NAMALWA (cell line): ENCODE measurements around the gene GSTM3.

Experiments
- DNase-seq: peaks from one replicate; pipeline ENCODE4 v3.0.0-alpha.2; 2015; ENCODE audit warnings: low spot score

The GSTM3 gene

DNA sequence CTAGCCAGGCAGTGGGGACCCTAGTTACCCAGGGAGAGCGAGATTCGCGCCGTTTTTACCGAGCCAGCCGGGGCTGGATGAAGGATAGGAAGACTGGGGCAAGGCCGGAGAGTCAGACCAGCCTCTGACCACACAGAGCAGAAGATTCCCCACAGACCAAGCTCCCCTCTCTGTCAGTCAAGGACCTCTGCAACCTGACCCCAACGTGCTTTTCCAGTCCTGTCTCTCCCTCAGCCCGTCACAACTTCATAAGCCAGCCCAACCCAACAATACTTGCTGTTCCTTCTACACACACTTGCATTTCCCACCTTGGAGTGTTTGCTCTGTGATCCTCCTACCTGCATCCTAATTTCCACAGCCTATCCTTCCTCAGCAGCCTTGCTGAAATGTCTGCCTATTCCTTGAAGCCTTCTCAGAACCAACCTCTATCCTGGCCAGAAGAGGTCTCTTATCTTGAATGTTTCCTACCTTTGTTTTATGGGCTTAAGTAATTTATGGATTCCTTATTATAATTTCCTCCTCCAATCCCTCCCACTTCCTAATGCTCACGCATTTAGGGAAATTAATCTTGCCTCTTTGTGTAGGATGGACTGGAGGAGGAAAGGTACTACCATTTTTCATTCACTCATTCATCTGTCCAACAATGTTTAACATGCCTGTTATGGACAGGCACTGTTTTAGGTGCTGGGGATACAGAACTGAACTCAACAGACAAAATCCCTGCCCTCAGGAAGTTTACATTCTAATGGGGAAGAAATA, at the start of gene GSTM3:
GSTM3 (minus strand) TSS at position 424 of the 759 bp plus-strand sequence. CDS start 751 bp downstream, outside the sequence.
- no peak for DNase-seq

DNA sequence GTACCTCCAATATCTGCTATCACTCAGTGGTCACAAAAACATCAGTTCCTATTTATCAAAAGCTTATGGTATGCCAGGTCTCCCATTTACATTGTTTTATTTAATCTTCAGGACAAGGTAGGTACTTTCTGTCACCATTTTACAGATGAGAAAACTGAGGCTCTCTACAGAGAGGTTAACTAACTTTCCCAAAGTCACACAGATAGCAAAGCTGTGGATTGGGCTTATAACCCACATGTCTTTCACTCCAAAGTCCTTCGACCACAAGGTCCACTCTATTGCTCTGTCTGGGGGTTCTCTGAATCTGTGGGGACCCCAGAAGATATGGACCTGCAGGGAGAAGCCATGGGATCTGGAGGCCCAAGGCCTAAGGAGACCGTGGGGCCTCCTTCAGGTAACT, 49.5 kb upstream of the GSTM3 start:
- no peak for DNase-seq

DNA sequence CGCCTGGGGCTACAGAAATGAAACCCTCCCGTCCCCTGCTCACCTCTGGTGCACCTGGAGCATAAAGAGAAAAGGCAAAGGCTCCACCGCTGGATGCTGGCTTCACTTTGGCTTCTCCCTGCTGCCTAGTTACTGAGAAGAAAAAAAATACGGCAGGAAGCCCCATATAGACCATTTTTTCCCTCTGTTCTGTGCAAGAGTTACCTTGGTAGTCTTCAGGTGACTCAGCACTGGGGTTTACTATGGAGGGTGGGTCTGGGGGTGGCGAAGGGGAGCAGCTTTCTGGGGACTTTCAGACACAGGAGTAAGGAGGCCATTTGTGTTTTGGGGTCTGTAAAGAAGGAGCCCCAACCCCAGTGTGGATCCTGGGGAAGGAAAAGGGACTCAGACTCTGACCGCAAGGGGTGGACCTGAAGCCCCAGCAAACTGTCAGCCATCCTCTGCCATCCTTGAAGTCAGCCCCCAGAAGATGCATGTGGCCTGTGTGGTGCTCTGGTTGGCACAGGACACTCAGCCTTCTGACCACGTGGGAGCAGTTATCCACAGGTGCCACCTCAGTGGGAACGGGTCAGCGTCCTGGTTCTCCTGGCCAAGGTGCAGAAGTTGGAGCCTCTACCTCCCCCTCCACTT, 48.8 kb upstream of the GSTM3 start:
- DNase-seq = no peak

DNA sequence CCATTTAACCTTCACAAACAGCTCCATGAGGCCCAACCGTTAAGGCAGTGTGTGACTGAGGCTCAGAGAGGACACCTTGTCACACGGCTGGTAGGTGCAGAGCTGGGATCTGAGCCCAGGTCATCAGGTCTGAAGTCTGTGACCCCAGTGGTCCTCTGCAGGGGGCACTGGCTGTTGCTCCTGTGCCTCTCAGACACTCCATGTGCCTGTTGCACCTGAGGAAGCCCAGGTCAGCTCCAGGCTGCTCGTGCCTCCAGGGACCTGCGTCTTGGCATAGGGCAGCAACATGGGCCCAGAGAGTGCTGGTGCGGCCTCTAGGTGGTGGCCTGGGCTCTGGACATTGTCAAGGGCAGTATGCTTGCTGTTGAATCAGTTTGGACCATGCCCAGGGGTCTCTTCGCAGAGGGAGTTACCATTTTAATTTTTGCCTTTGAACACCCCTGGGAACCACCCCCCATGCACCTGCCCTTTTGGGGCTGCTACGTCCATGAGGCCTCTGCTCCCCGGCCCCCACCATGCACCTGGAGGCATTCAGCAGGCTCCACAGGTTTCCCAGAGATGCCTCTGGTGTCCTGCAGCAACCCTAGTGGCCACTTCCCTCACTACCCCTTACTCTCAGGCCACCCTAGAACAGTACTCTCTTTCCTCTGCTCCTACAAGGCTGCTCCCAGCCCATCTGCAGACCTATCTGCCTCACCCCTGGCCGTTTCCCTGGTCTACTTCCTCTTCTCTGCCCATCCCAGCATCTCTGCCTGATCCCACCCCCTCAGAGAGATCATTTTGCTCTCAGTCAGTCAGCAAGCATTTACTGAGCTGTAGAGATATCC, 48.1 kb upstream of the GSTM3 start:
- no peak for DNase-seq

DNA sequence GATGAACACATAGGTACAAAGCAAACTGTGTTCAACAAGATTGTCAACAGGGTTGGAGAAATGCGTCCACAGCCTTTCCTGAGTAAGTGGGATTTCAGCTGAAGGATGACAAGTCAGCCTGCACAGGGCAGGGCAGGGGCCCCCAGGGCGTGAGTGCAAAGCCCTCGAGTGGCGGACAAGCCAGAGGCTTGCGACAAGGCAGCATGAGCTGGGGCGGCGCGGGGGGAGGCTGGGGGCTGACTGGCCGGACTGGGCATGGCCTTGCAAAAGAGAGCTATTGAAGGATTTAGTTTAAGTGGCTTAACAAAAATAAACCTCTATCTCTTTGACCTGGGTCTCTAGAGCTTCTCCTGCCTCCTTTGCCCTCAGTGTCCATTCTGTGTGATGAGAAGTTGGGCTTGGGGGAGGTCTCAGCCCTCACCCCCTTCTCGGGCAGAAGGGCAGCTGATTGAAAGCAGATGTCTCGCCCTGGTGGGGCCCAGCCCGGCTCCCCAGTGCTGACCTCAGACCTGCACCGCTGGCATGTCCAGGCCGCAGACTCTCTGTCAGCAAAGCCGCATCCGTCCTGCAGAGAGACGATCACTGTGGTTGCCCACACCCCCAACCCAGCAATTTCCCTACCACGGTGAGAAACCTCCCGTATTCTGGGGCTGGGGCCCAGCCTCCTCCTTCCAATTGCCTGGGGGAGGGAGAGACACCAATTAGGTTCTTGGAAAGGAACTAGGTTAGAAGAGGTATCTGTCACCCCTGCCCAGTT, 47.2 kb upstream of the GSTM3 start:
- no peak for DNase-seq

DNA sequence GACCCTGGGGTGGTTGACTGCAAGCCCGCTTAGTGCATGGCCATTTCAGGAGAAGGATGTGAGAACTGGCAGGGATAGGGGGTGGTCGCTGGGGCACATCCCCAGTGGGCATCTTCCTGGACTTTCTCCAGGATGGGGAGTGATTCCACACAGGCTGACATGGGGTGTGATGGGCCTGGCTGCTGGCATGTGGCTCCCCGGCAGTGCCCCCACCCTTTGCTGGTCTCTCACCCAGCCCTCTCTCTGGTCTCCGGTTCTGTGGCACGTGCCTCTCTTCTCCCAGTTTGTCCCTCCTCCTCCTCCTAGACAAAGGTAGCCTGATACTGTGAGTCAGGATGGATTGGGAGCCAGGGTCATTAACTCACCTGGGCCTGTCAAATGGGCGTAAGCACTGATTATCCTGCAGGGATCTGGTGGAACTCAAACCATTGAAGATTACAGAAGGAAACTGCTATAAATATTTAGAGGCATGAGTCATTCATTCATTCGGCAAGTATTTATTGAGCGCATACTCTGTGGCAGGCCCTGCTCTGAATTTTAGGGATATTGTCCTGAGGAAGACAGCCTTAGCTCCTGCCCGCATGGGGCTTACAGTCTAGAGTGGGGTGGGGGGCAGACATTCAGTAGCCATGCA, 46.5 kb upstream of the GSTM3 start:
- DNase-seq = no peak

DNA sequence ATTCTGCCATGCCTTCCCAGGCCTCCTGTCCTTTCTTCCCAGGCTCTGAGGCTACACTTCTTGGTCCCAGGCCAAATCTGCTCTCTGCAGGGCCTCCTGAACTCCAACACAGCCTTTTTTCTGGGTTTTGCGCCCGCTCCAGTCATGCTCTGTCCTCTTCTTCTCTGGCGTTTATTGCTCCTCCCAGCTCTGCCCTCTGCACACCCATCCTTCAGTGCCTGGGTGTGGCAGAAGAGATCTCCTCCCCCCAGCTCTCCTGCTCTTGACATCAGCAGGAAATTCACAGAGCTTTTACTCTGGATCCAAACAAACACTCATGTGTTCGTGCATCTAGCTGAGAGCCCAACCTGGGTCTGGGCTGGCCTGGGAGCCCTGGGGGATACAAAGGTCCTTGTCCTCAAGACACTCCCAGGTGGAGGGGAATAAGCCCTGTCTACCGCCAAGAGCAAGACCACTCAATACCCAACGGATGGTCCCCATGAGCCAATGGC, 45.7 kb upstream of the GSTM3 start:
- no peak for DNase-seq

DNA sequence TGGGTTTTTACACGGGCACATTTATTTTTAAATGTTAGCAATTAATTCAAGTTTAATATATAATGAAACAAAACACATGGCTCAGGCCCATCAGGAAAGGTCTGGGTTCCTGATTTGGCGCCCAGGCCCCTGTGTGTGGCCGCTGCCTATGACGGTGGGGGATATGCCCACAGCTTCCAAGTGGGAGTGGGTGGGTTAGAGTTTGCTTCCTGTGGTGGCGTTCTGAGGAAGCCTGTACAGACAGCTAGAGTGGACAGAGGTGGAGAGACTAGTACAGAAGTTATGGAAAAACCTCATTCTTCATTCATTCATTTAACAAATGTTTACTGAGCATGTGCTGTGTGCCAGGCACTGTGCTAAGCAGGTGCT, 45.3 kb upstream of the GSTM3 start:
- no peak for DNase-seq

DNA sequence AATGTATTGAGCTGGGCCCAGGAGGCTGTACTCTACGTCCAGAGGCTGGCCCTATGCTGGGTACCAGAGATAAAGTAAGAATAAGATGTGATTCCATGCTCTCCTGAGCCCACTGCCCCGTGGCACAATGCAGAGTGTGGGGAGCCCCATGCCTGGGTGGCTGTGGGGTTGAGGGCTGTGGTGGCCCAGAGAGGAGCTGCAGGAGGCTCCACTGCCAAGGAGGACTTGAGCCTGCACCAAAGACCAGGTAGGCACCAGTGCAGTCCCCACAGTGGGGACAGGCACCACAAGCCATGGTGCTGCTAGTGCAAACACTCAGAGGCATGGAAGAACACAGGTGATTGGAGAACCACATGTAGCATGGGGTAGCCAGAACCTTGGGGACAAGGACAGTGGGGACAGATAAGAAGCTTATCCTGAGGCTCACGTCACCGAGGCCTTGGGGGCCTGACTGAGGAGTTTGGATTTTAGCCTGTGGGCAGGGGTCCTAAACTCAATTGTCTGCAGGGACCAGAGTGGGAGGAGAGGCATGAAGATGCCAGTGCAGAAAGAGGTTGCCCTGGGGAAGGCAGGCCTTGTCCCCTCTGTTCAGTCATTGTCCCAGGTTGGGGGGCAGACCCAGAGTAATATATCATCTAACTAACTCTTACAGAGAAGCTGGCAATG, 44.7 kb upstream of the GSTM3 start:
- no peak for DNase-seq

DNA sequence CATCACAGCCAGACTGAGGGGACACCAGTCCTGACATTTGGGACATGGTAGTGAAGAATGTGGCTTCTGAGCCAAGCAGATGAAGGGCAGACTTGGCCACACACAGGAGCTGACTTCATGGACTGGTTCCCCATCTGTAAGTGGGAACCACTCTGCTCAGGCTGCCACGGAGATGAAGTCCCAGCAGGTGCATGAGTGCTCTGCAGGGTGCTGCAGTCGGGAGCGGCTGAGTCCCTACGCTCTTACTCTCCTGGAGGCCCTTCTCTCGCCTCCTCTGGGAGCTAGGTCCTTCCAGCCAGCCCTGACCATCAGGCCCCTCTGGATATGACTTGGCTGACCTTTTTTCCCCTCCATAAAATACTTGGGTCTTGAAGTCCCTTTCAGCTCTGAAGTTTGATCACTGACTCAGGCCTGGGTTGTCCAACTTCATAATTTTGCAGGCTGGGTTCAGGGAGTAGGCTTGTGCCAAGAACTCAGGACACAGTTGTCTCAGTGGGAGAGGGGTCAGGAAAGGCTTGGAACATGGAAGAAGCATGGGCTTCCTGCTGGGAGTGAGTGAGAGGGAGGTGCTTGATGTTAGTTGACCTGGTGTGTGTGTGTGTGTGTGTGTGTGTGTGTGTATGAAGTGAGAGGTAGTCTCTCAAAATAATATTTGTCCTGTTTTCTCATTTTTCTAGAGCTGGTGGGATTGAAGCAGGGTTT, 43.9 kb upstream of the GSTM3 start:
- DNase-seq = no peak

DNA sequence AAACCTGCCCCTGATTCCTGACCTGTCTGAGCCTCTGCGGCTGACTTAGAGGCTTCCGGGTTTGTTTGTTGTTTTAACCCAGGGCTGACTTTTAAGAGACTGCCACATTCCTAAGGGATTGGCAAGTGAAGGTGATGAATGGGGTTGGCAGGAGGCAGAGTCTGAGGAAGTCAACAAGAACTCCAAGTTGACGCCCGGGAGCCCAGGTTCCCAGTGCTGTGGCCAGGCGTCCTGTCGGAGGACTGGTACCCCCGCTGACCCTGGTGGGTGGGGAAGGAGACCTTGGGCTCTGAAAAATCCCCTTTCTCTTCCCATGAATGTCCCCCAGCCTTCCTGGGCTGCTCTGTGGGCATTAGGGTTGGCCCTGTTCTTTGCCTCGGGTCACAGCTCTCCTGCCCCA, 42.6 kb upstream of the GSTM3 start:
- no peak for DNase-seq

DNA sequence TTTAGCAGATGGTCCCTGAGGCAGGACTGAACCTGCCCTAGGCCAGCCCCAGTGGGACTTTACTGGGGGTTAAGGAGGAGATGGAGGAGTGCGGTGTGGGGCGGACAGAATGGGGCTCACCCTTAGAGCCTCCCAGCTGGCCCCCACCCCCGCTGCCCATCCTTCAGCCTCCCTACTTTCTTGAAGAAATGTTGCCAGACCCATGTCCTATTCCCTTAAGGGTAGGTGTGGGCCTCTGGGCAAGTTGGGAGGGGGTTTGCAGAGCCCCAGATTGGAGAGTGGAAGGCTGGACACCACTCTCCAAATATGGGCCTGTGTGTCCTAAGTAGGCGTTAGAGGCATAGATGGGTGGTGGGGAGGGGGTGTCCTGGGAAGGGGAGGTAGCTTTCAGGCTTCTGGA, 42.1 kb upstream of the GSTM3 start:
- DNase-seq = no peak

DNA sequence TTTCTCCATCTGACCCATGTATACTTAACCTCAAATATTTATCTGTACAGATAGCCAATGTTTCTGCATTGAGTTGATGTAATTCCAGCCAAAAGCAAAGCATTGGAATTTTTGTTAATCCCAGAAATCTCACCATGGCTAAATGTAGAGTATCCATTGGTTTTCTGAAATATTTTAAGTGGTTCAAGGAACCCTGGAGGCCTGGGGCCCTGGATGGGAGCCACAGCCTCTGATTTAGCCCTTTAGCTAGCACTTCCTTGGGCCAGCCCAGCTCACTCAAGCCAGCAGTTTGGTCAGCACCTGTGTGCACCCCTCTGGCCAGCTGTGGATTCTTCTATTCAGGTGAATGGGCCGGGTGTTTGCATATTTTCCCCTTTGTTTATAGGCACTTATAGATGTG, 41.7 kb upstream of the GSTM3 start:
- DNase-seq = no peak

DNA sequence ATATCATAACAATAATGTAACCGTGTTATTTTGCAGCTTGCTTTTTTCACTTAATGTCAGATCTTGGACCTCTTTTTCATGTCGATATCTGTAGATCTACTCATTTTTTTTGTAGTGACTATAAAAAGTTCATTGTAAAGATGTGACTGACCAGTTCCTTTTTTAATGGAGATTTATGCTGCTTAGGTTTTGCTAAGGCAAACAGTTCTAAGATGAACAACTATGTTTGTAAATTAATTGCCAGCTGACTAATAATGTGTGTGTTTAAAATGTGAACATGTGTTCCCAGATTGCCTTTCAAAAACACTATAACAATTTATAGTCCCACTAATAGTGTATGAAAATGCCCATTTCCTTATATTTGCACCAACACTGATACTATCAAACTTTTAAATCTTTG, 41.0 kb upstream of the GSTM3 start:
- DNase-seq = no peak

DNA sequence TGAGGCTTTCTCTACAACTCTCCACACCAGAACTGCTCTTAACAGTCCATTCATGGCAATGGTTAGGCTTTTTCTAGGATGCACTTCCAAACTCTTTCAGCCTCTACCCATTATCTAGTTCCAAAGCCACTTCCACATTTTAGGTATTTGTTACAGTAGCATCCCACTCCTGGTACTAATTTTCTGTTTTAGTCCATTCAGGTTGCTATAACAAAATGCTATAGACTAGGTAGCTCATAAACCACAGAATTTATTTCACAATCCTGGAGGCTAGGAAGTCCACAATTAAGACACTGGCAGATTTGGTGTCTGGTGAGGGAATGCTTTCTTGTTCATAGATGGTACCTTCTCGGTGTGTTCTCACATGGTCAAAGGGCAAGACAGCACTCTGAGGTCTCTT, 40.1 kb upstream of the GSTM3 start:
- DNase-seq = no peak

DNA sequence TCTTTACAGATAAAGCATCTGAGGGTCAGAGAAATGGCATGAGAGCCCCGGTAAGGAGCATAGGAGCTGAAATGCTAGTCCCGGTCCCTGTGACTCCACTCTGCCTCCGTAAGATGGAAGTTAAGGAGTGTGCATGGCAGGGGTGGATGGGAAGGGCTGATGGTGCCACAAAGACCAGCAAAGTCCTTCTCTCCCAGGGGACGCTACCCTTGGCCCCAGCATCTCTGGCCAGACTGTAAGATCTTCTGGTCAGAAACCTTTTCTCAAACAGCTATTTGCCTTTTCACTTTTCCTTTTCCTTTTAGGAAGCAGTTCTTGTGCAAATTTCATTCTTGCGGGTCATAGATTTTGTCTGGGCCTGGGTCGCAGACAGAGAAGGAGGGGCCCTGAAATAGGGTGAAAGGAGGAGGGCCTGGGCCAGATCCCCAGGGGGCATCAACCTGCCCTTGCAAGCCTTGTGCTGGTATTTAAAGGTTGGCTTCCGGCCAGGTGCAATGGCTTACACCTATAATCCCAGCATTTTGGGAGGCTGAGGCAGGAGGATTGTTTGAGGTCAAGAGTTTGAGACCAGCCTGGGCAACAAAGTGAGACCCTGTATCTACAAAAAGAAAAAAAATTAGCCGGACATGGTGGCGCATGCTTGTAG, 37.3 kb upstream of the GSTM3 start:
- DNase-seq = no peak

DNA sequence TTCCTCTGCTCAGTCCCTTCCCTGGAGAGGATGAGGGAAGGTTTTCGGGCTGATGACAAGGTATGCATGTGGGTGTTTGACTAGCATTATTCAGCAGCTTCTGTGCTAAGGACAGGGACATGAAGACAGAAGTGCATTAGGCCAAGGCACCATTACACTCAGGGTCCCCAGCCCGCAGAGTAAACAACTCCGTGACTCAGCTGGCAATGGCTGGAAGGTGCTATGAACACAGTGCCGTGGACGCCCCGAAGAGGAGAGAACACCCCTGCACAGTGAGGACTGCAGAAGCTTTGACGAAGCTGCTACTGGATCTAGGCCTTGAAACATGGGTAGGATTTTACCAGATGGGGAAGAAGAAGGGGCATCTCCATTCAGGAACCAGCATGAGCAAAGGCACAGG, 36.6 kb upstream of the GSTM3 start:
- DNase-seq = no peak

DNA sequence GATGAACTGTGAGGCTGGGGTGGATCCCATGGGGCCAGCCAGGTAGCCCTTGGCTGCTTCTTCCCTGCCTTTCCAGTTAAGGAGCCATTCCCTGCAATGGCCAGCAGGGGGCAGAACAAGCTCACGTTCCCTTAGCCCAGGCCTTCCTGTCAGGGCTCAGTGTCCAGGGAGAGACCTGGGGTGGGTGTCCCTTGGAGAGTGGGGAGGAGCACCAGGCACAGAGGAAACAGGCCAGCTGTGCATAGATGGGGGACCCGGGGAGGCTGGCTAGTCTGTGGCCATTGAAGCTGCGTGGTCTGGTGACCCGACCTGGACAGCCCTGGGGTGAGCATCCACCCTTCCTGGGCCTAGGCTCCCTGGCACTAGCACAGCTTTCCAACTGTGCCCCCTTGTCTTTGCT, 36.1 kb upstream of the GSTM3 start:
- peak; percentile 83 for DNase-seq

DNA sequence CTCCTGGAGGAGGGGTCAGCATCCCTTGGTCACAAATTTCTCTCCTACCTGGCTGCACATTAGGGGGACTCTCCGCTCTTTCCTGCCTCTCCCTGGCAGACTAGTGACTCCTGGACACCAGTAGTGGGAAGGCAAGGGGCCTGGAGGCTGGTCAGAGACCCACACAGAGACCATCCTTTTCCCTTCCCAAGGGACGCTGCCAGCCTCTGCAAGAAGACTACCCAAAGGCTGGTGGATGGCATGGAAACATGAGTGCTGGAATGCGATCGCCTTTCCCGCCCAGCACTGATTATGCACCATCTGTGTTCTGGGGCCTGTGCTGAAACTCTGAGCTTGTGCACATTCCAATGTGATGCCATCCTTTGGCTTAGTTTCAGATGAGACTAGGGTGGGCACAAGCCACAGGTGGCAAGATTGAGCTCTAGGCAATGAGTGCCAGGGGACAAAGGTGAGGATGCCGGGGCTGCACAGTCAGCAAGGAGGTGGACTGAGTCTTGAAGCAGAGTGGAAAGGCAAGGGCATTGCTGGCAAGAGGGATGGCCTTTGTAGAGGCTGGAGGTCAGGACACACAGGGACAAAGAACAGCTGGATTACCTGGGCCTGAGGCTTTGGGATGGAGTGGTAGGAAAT, 35.5 kb upstream of the GSTM3 start:
- DNase-seq = no peak

DNA sequence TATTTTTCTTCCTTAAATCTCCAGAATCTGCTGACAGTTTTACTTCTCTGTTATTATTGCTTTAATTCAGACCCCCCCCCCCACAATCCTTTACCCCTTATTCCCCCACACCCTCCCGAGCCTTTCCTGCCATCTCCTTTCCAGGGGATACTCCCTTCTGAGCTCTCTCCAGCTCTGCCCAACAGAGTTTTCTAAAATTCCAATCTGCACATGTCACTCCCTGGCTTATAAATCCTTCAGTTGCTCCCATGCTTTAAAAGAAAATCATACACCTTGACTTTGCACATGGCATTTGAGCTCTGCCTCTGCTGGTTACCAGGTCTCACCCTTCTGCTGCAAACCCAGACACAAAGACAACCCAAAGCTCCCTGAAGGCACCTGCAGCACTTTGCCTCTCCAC, 34.6 kb upstream of the GSTM3 start:
- DNase-seq = no peak
